ENCODE measurements around the gene LRPAP1. TPM values are rescaled to one million over a fixed set of nuclear protein-coding genes. Genes with fewer than 3 reads are reported as not detected.

The LRPAP1 gene
- total RNA-seq, 1 donor from 2014 or later = 275 TPM

DNA sequence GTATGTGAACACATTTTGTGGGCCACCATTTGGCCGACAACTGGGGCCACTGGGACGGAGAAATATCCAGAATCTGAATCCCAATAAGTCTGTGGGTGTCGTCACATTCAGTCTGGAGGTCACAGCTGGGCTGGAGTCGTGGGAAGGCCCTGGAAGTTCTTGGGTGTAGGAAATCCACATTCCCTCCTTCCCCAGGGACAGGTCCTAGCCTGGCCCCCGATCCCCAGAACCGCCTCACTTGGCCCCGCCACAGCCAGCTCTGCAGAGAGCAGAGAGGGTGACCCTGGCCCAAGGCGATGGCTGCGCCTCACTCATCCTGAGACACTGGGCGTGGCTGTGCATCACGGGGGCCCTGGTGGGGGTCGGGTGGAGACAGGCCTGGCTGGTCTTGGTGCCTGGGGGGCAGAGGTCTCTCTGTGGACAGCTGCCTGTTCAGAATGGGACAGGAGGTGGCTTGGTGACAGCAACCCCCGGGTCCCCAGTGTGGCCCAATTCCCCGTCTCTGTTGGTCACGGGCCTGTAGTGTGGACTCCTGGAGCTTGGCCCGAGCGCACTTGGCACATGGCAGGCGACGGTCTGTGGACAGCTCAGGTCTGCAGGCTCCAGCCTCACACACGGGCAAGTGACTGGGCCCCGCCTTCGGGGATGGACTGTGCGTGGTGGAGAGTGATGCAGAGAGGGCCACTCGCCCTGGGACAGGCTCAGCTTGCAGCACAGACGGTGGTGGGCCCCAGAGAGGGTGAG, 52.7 kb downstream of the LRPAP1 start:
- DNase-seq (ENCODE audit: low spot score) = no peak

DNA sequence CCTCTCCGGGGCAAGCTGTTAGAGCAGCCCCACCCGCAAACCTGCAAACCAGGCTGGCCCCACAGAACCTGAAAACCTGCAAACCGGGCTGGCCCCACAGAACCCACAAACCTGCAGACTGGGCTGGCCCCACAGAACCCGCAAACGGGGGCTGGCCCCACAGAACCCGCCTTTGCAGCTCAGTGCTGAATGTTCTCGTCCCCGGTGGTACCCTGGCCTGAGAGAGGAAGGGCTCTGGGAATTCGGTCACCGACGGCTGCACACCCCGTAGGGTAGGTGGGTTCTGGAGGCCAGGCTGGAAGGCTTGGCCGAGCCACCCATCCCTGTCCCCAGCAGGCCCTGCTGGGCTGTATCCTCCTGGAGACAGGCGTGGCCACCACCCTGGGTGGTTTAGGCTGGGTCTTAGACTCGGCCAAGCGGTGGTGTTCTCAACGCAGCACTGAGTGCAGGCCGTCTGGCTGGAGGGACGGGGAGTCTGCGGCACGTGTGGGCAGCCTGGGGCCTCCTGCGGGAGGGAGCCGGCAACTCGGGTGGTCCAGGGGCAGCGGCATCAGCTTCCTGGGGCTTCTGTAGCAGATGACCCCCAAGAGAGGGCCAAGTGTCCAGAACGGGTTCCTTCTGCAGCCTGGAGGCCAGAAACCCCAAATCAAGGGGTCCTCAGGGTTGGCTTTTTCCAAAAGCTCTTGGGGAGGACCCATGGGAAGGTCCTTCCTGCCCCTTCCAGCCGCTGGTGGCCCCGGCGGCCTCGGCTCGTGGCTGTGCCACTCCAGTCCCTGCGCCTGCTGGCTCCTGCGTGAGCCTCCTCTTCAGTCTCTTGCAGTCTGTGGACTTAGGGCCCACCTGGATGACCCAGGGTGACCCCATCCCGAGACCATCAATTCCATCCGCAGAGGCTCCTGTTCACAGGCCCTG, 53.5 kb downstream of the LRPAP1 start:
- no peak for DNase-seq (ENCODE audit: low spot score)
- intact Hi-C loops (cut with DNase I) = no loop called here

More for the DNA sequence above, 52.7 kb downstream of the LRPAP1 start:
- intact Hi-C loops (cut with DNase I) = no loop called here

DNA sequence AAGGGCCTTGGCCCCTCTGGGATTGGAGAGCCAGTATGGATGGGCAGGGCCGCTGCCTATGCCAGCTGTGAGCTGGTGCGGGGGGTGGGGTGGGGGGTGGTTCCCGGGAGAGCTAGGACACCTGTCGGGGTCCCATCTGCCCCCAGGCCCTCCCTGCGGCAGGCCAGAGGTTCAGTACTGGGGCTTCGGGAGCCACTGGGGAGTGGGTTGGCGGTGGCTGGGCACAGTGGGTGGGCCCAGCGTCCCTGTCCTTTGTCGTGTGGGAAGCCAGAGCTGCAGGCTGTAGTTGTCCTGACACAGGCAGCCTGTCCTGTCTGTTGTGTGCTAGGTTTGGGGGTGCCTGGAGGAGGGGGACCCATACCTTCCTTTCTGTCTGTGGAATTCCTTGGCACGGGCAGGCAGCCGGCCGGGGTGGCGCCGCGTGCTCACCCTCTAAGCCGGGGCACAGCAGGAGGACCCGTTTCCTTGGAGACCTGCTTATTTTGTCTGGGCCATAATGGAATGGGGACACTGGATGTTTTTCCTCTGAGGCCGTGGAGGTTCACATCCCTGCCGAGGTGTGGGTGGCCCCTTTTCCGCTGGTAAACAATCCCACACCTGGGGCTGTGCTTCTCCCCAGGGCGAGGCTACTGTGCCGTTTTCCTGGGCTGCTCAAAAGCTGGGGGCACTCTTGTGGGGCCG, 54.3 kb downstream of the LRPAP1 start:
- intact Hi-C loops (cut with DNase I) = no loop called here
- DNase-seq (ENCODE audit: low spot score) = no peak

DNA sequence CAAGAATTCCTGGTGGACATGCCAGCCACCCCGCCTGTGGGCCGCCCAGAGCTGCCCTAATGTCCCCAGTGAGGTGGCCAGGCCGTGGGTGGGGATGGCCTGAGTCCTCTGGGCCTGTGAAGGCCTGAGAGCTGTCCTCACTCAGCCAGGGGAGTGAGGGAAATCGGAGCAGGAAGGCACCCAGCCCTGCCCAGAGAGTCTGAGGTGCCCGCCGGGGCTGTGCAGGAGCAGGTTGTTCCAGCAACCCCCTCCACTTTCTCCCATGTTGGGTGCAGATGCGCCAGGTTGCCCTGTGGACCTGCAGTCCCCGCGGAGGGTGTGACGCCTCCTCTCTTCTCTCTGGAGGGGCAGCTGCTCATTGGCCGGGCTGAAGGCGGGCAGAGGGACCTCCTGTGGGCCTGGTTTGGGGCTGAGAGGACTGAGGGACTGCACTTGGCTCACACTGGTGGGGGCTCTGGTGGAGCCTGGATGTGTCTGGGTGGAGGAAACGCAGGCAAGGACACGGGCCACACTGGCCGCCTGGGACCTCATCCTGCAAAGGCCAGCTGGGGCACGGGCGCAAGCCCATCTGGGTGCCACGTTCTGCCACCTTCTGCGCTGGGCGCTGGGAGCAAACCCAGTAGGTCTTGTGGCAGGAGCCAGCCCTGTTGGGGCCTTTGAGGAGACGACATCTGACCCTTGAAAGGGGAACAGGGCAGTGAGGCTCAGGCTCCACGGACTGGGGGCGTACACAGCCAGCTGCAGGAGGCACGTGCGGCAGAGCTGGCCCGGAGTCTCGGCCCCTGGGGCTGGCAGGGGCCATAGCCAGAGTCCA, 55.1 kb downstream of the LRPAP1 start:
- intact Hi-C loops (cut with DNase I) = no loop called here
- no peak for DNase-seq (ENCODE audit: low spot score)

DNA sequence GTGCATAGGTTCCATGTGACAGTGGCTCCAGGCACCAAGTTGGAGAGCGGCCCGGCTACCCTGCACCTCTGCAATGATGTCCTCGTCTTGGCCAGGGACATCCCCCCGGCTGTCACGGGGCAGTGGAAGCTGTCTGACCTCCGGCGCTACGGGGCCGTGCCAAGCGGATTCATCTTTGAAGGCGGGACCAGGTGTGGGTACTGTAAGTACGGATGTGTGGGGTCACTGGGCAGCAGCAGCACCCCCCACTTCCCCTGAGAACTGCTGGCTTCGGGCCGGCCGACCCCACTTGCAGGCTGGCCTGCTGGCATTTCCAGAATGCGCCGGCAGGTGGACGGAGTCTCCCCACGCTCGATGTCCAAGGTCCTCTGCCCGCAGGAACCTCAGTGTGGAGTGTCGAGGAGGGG, 55.9 kb downstream of the LRPAP1 start:
- no peak for DNase-seq (ENCODE audit: low spot score)
- intact Hi-C loops (cut with DNase I) = no loop called here

DNA sequence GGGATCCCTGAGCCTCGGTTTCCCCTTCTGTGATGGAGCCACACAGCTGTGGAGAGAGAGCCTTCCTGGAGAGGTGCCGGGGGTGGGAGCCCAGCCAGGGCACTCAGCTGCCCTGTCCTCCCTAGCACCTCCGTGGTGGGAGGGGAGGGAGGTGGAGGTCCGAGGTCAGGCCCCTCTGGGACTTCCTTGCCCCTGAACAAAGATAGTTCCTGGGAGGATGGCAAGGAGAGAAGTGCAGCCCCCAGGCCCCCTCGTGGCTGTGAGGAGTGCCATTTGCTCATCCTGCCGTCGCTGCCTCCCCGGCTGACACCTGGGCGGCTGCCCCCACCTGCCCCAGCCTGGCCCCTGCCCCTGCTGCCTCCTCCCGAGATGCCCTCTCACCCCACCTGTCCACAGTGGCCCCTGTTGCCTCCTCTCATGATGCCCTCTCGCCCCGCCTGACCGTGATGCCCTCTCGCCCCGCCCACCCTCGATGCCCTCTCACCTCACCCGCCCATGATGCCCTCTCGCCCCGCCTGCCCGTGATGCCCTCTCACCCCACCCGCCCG, 56.4 kb downstream of the LRPAP1 start:
- intact Hi-C loops (cut with DNase I) = no loop called here
- no peak for DNase-seq (ENCODE audit: low spot score)

DNA sequence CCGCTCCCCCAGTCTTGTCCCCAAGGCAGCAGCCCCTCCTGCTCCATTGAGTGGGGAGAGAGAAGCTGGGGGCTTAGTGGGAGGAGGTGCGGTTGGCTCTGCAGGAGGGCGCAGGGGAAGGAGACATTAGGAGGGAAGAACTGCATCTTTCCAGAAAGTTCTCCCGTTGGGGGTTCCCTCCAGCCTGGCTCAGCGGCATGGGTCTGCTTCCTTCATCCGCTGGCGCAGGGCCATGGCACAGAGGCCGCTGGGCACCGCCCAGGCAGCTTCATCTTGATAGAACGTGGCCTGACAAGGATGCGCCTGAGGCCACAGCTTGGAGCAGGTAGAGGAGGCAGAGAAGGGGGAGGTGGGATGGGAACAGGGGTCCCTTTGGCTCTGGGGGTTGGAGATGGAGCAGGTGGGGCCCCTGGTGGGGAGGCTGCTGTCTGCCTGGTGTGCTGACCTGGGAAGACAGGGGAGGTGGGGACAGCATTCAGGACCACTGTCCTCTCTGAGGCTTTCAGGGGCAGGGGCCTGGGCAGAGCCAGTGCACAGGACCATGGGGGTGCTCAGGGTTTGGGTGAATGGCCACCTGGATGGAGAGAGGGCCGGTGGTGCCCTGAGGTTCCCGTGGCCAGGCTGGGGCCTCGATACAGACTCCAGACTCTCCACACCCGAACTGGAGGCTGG, 57.0 kb downstream of the LRPAP1 start:
- DNase-seq (ENCODE audit: low spot score) = no peak
- intact Hi-C loops (cut with DNase I) = no loop called here

DNA sequence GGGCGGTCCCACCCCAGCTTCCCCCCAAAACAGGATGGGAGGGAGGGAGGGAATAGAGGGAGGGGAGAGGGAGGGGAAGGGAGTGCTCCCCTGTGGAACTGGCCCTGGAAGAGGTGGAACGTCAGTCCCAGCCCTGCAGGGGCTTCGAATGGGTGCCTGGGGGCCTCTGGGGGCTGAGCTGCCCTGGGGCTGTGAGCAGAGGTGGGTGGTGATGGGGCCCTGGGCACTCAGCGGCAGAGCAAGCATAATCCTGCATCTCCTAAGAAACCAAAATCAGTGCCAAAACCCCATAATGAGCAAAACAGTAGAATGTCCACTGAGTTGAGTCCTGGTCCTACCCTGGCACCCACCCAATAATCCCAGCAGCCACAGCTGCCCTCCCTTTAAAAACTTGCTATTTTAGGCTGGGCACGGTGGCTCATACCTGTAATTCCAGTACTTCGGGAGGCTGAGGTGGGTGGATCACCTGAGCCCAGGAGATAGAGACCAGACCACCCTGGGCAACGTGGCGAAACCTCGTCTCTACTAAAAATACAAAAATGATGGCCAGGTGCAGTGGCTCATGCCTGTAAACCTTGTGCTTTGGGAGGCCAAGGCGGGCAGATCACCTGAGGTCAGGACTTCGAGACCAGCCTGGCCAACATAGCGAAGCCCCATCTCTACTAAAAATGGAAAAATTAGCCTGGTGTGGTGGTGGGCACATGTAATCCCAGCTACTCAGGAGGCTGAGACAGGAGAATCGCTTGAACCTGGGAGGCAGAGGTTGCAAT, 58.0 kb downstream of the LRPAP1 start:
- intact Hi-C loops (cut with DNase I) = no loop called here
- DNase-seq (ENCODE audit: low spot score) = no peak

DNA sequence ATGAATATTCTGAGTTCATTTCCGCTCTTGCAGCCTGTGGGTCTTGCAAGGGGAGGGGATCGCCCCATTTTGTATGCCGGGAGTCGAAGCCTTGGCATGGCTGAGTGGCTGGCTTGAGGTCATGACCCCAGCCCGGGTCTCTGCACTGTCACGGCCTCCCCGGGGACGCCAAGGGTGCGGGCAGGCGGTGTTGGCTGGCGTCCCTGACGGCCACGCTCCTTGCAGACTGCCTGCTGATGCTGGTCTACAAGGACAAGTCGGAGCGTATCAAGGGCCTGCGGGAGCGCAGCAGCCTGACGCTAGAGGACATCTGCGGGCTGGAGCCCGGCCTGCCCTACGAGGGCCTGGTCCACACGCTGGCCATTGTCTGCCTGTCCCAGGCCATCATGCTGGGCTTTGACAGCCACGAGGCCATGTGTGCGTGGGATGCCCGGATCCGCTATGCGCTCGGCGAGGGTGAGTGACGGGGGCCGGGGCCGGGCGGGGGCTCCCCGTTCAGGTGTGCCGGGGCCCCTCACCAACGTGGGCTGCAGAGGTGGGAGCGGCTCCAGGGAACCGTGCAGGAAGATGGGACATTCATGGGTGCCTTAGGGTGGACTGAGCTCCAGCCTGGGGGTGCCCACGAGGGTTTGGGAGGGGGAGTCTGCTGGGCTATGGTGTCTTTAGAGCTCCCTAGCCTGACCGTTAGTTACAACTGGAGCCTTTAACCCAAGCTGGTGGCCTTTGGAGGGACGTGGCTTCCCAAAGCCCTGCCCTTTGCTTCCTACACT, 58.9 kb downstream of the LRPAP1 start:
- DNase-seq (ENCODE audit: low spot score) = no peak

DNA sequence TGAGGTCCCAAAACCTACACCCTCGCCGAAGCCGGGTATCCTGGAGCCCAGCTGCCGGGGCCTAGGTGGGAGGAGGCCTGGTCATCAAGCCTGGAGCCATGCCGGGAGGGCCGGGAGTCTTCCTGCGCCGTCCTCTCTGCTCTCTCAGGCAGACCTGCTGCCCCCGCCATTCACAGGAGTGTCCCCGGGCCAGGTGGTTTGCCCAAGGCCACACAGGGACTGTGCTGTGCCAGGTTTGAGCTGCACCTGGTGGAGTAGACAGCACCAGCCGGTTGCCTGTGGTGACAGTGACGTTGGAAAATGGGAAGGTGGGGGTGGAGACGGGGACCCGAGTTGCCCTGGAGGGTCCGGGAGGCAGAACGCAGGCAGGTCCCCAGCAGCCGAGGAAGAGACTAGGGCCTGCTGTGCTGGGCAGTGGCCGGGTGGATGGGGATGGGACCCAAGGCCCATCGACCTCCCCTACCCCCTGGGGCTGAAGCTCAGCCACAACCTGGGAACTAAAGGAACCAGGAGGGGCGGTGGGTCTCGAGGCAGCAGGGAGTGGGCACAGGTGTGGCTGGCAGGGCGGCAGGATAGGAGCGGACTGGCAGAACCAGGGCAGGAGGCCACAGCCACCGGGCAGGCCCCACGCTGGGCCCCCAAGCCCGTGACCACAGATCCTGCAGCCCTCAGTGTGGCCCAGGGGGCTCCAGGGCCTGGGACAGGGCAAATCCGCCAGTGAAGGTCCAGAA, 59.6 kb downstream of the LRPAP1 start:
- intact Hi-C loops (cut with DNase I) = no loop called here
- DNase-seq (ENCODE audit: low spot score) = no peak

More for the DNA sequence above, 58.9 kb downstream of the LRPAP1 start:
- intact Hi-C loops (cut with DNase I) = no loop called here

DNA sequence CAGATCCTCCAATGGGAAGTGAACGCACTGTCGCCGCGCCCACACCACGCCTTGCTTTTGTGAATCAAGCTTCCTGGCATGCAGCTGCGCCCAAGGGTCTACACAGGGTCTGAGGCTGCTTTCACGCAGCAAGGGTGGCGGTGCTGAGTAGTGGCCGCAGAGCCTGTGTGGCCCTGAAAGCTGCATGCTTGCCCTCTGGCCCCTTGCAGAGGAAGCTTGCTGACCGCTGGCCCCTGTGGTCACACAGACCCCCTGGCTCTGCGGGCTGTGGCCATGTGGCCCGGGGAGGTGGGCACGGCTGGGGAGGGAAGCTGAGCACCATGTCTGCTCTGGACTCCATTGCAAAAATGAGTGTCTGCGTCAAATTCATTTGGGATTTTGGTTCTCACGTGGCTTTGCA, 60.3 kb downstream of the LRPAP1 start:
- intact Hi-C loops (cut with DNase I) = no loop called here
- no peak for DNase-seq (ENCODE audit: low spot score)

DNA sequence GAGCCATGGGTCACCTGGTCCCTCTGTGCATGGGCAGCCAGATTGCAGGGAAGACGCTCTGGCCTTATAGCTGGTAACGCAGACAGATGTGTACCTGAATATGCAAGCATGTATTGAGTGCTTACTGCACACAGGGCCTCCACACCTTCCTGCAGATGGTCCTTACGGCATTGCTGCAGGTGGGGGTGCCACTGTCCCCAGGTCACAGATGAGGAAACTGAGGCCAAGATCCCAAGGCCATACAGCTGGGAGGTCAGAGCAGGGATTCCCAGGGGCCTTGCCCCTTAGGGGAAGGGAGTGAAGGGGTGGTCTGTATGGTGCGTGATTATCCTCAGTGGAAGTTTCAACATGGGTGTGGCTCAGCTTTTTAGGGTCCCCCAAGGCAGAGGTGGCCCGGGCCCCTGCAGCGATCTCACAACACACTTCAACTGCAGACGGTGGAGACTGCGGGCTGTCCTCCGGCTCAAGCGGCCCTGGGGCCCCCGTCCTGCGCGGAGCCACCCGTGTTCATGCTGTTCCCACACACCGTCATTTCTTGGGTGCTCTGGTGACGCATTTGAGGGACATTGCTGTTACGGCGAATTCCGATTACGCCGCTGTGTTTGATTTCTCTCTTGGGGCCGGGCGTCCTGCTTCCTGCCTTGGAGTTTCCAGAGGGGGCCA, 61.0 kb downstream of the LRPAP1 start:
- no peak for DNase-seq (ENCODE audit: low spot score)
- intact Hi-C loops (cut with DNase I) = no loop called here

DNA sequence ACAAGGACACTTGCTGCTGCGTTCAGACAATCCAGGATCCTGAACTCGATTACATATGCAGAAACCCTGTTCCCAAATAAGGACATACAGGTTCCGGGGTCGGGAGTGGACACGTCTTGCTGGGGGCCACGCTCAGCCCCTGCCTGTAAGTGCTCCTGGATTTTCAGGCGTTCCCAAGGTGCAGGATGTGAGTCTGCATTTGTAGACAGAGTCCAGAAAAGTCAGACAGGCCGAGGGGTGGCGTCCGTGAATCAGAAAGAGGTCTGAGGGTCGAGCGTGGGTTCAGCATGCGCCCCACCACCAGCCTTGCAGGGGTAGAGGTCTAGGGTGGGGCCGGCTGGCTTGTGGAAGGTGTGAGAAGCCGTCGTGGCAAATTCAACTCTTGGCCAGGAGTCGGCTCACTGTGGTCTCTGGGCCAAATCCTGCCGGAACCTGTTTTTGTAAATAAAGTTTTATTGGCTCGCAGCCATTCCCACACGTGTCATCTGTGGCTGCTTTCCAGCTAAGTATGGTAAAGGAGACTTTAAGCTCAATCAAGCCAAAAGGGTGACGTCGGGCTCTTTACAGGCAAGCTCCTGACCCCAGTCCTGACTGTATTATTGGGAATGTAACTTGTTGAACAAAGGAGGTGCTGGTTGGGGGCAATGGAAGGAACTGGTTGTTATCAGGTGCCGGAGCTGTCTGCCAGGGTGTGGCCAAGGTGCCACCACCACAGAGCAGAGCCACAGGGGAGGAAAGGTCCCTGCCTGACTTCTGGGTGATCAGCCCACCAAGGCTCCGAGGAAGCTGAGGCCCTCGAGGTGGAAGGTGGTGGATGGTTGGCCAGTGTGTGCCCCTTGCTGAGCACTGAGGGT, 61.8 kb downstream of the LRPAP1 start:
- no peak for DNase-seq (ENCODE audit: low spot score)
- intact Hi-C loops (cut with DNase I) = no loop called here

DNA sequence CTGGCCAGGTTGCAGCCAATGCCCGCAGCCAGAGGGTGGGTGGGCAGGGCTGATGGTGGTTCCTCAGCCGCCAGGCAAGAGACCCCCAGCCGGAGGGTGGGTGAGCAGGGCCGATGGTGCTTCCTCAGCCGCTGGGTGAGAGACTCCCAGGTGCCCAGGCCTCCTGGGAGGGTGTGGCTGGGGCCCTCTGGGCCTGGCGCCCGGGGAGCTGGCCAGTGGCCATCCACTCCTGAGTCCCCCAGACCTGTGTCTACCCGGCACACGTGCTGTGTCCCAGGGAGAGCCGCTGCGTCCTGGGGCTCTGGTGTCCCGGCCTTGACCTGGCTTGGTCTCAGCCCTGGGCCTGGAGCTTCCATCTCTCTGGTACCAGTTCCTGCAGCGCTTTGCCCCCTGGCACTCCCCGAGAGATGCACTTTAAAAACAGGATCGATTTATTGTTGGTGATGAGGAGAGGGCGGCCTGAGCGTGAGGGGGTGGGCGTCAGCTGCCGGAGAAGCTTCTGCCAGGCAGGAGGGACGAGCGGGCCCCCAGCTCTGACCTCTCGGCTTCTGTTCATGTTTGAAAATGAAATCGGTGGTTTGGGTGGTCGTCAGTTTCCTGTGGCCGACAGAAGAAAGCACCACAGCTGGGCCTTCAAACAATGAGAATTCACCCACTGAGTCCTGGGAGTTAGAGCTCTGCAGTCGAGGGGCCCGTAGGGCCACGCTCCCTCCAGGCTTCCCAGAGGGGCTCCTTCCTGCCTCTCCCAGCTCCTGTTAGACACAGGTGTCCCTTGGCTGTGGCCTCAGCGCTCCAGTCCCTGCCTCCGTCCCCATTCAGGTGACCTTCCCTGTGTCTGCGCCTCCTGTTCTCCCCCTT, 62.6 kb downstream of the LRPAP1 start:
- intact Hi-C loops (cut with DNase I) = no loop called here
- no peak for DNase-seq (ENCODE audit: low spot score)
